Inferior parietal cortex (tissue), 1 donor: Measurements from ENCODE around the gene METTL16.

ENCODE experiments used
- DNase-seq: peaks from one replicate; pipeline ENCODE4 v3.0.0-alpha.2; 2016; ENCODE audit errors: extremely low spot score

Gene METTL16

DNA sequence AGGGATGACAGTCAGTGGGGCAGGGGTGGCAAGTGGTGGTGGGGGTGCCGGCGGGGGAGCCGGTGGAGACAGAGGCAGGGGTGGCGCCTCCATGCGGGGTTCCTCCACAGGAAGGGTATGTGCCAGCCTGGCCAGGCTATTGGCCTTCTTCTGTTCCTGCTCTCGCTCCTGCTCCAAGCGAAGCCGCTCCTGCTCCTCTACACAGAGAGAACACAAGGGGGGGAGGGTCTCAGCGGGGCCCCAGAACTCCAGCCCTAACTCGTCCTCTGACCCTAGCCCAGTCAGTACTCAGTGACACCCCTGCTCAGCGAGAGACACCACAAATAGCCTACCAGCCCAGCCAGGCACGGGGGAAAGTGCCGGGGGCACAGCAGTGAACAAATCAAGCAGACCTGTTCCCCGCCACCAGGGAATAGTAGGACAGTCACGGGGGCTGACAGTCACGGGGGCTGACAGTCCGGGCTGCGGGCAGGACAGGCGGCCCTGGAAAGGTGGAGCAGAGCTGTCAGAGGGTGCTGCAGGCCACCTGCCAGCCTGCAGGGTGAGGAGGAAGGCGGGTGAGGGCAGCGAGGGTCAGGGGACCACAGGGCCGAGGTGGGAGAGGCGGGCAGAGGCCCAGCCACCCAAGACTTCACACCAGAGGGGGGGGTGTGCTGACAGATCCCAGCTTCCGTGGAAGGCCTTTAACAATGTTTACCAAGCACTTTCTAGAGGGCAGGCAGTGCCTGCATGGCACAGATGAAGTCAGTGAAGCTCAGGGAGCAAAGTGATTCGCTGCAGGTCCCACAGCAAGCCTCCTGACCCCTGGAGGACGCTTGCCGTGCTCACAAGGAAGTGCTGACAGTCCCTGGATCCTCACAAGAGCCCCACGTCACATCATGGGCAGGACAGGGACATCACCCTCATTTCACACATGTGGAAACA is 116.2 kb downstream of the METTL16 start:
- no peak for DNase-seq

DNA sequence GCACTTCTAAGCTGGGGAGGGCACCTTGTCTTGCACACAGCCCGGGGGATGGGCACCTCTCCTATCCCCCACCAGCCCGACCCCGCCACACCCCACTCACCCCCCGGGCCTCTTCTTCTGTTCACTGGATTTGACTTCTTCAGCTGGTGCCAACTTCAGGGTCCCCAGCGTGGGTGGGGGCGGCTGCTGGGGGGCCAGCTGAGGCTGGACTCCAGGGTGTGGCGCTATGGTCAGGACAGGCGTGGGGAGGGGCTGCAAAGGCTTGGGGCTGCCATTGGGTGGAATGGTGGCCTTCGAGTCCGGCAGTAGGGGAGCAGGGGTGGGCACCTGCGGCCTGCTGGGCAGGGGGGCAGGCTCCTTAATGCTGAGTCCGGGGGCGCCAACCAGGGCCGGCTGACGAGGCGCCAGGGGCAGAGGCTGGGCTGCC is 116.9 kb downstream of the METTL16 start:
- DNase-seq, result no peak

- no peak for DNase-seq
Observed at GRCh38 chr17:2393954-2394749, 117.5 kb downstream of the METTL16 start.

DNA sequence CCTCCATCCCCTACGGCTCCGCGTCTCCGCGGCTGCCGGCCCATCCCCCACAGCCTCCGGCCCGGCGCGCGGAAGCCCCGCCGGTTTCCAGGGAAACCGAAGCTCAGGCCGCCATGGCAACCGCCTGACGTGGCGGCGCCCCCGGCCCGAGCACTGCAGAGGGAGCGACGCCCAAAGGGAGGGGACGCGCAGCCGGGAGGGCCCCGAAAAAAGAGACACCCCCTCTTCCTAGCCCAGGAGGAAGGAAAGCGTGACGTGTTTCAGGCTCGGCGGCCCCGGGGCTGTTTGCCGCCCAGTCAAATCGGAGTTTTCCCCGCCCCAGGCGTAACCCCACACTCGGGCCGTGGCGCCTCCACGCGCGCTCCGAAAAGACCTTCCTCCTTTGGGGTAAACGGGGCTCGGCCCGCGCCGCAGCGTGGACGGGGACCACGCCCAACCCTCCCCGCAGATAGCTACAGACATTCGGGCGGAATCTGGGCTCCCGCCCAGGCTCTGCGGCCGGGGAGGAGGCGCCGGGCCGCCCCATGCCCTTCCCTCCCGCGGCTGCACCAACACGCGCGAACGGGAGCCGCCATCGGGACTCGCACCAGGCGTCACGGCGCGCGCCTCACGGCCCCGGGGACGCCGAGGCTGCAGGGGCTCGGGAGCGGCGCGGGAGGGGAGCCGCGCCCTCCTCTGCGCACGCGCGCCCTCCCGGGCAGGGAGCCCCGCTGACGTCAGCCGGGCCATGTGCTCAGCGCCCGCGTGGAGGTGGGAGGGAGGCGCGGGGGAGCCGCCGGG is 118.3 kb downstream of the METTL16 start:
- DNase-seq, result peak; percentile 87

DNA sequence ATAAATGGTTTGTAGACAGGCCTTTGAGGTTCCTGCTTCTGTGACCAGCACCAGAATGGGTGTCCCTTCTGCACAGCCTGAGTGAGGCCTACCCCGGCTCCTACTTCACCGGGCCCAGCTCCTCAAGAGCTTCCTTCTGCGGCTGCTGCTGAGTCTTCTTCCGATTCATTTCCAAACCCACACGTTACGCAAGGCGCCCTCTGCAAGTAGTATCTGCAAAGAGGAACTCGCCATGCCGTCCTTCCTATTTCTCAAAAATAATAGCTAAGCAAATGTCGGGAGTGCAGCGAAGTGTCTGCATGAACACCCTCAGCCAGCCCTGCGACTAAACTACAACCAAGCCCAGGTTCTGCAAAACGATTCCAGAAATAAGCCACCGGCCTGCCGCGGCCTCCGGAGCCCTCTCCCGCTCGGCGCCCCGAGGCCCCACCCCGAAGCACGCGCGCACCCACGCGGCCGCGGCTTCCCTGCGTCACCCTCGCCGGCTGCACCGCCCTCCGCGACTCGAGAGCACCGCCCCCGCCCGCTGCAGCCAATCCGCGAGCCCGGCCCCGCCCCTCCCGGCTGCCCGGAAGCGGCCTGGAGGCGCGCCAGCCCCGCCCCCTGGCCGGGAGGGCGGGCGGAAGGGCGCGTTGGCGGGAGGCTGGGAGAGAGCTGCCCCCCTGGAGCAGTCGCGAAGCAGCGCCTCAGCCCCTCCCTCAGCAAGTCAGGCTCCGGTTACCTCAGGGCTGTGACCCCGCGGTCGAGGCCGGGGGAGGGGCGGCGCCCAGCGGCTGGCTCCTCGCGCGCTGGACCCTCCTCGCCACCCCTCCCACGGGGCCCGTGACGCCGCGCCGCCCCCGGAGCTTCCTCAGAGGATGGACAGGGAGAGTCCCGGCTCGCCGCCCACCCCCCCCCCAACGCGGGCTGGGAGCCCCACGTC is 119.2 kb downstream of the METTL16 start:
- peak; percentile 84 for DNase-seq

- no peak for DNase-seq
Observed at GRCh38 chr17:2391597-2392251, 120.0 kb downstream of the METTL16 start.

DNA sequence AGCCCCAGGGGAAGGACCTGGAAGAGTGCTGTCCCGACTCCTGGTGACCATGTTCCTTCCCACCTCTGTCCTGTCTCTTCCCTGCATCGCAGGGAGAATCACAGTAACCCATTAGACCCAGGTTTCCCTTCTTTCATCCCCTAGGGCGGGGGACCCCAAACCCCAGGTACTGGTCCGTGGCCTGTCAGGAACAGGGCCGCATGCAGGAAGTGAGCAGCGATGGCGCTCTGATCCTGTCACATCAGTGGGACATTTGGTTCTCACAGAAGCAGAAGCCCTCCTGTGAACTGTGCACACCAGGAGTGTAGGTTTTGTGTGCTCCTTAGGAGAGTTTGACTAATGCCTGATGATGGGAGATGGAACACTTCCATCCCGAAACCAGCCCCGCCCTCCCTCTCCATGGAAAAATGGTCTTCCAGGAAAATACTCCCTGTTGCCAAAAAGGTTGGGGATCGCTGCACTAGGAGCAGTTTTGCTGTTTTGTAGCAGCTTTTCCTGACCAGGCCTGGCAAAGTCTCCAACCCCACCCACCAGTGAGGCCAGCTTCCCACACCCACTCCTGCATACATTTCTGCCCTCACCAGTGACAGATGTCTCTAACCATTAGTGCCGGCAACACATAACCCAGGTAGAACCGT is 121.4 kb downstream of the METTL16 start:
- DNase-seq, result no peak

DNA sequence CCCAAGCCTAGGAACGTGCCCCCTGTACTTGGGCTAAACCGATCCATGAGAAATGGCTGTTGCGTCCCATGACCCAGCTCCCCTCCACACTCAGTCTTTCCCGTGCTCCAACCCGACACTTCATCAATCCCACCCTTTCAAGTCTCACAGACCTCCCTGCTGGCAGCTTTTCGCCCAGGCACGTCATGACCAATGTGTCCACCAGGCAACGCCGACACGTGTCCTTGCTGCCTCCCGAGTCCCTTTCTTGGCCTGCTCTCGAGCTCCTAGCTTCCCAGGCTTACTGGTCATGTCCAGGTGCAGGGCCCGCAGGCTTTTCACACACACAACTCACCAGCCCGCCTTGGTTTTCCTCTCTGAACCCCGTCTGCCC is 123.0 kb downstream of the METTL16 start:
- DNase-seq, result no peak

DNA sequence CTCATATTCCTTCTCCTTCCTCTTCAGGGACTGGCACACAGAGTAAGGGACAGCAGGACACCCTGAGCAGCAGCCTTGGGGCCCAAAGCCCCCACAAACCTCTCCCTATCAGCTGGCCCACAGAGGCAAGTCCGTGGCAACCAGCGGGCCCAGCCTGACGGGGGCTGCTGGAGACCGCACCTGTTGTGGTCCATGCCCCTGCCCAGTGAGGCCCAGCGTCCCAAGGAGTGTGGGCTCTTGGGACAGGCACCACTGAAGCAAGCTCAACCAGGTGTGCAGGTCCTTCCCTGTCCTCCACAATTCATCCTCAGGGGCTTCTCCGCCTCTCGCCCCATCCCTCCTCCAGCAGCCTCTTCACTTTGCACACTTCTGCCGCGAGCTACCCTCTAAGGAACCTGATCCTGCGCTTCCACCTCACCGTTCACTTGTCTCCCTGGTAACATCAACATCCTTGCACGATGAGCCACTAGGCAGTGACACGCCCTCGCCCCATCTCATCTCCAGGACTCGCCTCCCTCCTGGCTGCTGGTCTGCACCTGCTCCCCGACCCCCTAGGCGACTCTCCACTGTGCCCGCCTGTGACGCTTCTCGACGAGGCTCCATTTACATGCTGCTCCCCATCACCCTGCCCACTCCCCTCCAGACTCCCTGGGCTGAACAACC is 123.5 kb downstream of the METTL16 start:
- DNase-seq, result no peak

DNA sequence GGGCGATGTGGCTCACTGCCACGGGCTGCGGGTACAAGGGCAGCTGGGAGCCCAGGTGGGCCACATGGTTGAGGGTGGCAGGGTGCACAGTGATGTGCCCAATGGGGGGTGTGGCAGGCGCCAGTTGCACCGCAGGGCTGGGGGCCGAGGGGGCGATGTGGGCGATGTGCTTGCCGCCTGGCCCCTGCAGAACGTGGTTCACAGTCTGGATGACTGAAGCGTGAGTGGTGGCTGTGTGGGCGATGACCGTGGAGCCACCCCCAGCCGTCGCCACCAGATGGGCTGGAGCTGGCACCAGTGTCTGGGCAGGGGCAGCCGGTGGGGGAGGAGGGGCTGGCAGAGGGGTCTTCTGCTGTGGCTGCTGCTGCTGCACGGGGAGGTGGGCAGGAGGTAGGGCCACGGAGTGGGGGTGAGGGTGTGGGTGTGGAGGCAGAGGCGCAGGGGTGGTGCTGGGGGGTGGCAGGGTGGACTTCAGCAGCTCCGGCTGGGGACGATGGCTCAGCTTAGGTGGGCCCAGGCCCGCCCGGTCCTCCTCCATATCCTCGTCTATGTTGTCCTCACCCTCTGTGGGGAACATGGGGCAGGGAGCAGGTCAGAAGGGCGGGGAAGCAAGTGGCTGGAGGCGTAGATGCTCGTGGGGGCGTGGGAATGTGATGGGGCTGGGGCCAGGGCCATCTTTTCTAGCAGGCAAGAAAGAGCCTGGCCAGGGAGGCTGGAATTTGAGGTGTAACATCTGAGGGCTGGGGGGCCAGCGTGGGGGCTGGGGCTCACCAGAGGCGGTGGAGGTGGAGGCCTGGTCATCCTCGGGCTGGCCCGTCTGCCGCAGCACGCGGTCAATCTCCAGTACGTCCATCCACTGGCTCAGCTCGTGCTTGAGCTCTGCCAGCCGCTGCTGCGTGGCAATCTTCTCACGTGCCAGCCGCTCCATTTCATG is 124.3 kb downstream of the METTL16 start:
- no peak for DNase-seq

- no peak for DNase-seq
Observed at GRCh38 chr17:2386400-2387085, 125.1 kb downstream of the METTL16 start.

GRCh38 chr17:2385240-2386210 is 126.2 kb downstream of the METTL16 start:
- DNase-seq, result no peak

DNA sequence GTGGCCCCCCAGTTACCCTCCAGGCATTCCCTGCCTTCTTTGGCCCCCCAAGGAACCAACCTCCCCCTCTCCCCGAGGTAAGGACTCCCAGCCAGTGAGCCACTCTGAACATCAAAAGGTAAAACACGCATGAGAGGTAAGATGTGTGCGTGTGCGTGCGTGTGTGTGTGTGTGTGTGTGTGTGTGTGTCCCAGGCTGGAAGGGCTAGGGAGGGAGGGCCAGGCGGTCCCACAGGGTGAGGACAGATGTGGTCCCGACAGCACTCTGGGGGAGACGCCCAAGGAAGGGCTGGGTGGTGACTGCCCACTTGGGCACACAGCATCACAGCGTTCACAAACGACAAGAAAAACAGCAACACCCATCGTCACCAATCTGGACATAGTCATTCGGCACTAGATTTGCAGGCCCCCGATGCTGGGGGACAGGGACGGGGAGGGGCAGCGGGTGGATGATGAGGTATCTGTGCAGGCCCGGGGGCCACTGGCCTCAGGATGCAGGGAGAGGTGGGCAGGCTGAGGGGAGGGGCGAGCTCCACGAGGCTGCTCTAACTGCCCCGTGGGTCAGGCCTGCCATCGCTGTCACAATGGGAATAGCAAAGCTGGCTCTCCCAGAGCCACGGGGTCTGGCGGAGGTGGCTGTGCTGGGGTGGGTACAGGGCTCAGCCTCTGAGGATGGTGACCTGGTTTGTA is 127.1 kb downstream of the METTL16 start:
- no peak for DNase-seq

DNA sequence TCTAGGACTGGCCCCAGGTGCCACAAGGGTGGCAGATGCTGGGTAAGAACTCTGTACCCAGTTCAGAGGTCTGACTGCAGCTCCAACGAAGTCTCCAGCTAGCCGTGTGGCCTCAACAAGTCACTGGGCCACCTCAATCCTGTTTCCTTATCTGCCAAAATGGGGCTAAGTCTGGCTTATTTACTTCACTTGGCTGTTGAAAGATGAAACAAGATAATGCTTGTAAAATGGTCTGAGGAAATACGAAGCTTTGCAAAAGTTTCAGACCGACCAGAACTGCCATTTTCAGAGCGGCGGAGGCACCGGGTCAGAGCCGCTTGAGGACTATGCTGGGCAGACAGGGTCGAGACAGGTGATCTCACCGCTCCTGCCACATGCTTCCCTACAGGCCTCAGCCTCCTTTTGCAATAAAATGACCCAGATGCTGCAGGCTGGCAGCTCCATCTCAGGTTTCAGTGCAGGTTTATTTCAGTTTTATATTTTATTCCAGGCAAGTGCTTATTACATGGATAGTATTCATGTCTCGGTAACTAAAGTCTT is 128.0 kb downstream of the METTL16 start:
- DNase-seq, result no peak

DNA sequence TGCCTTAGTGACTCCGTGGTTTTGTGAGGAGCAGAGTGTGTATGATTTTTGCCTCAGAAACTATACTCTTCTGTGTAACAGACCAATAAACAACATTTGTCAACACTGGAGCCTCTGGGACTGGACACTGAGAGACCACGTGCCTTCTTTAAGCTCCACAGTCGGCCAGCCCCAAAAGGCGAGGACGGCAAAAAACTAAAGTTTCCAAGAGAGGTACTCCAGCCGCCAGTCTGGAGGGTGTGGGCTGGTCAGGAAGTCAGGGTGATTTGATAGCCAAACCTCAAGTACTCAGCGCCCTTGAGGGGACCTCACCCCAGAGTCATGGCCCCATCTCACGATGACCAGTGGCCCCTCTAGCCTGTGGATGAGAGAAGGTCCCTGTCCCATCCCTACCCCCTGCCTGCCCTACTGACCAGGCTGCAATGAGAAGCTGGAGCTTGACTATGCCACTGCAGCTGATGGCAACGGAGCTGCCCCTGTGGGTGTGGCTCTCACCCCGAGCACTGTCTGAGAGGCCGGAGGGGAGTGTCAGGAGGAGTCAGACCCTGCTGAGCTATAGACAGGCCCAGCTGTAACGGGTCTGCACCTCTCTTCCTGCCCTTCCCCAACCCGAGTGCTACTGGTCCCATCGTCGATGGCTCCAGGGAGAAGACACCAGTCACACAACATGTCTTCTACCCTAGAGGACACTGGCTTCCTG is 130.6 kb downstream of the METTL16 start:
- no peak for DNase-seq
